ENCODE measurements around the gene RFPL1.

Gene RFPL1

DNA sequence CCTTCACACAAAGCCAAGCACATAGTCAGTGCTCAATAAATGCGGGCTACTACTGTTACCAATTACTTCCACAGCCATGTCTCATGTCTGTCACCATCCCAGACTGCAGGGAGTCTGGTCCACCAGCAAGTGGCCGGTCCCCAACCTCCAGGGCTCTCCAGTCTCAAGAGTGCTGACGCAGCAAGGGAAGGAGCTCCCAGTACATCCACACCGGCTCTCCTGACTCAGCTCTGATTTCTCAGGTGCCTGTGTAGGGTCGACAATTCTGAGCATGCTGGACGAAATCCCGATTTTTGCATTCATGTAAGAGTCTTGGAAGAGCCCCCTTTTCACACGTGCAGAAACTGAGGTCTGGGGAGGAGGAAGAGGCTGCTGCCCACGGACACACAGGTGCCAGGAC is 31.4 kb downstream of the RFPL1 start:
- Histone ChIP-seq H3K27me3 (ENCODE audit: insufficient read depth, low read length, poor library complexity, severe bottlenecking) (no peaks in the 10 kb centered on the region), H3K4me2 (ENCODE audit: low read depth, low read length, poor library complexity, severe bottlenecking) (peak overlapping the region; percentile 65), H3K4me1 (ENCODE audit: insufficient read depth, low read length, poor library complexity, severe bottlenecking) (no peaks in the 10 kb centered on the region), H4K20me1 (ENCODE audit: insufficient read depth, low read length, poor library complexity, severe bottlenecking) (no peaks in the 10 kb centered on the region), H3K9ac (ENCODE audit: low read depth, low read length, poor library complexity, severe bottlenecking) (no peak overlapping the region), H2AFZ (ENCODE audit: low read length) (0 out of 2 replicates have a peak overlapping the region, but pooled peaks have one; percentile 67), H3K36me3 (ENCODE audit: insufficient read depth, low read length) (no peaks in the 10 kb centered on the region), H3K4me3 (ENCODE audit: low read length, poor library complexity, severe bottlenecking) (peak overlapping the region; percentile 64), H3K9me3 (ENCODE audit: insufficient read depth, low read depth, low read length) (no peaks in the 10 kb centered on the region), H3F3A (ENCODE audit: low read depth) (no peaks in the 10 kb centered on the region), H3K79me2 (ENCODE audit: insufficient read depth, low read length) (no peaks in the 10 kb centered on the region), H3K9me2 (replicated peaks; ENCODE audit: low read depth, low read length) (no peaks in the 10 kb centered on the region)
- TF ChIP-seq, protein P1, sequence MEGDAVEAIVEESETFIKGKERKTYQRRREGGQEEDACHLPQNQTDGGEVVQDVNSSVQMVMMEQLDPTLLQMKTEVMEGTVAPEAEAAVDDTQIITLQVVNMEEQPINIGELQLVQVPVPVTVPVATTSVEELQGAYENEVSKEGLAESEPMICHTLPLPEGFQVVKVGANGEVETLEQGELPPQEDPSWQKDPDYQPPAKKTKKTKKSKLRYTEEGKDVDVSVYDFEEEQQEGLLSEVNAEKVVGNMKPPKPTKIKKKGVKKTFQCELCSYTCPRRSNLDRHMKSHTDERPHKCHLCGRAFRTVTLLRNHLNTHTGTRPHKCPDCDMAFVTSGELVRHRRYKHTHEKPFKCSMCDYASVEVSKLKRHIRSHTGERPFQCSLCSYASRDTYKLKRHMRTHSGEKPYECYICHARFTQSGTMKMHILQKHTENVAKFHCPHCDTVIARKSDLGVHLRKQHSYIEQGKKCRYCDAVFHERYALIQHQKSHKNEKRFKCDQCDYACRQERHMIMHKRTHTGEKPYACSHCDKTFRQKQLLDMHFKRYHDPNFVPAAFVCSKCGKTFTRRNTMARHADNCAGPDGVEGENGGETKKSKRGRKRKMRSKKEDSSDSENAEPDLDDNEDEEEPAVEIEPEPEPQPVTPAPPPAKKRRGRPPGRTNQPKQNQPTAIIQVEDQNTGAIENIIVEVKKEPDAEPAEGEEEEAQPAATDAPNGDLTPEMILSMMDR (conservative IDR thresholded peaks at IDR 0.05; ENCODE audit: low read length), result no peak
- TF ChIP-seq EZH2phosphoT487 (IDR thresholded peaks at IDR 0.05; ENCODE audit: borderline replicate concordance), result no peak

- Histone ChIP-seq H3K9ac (ENCODE audit: low read depth, low read length, poor library complexity, severe bottlenecking) (no peak overlapping the region), H4K20me1 (ENCODE audit: insufficient read depth, low read length, poor library complexity, severe bottlenecking) (no peaks in the 10 kb centered on the region), H2AFZ (ENCODE audit: low read length) (peak overlapping the region; percentile 67; the same call in 1 of the 2 replicates), H3K4me1 (ENCODE audit: insufficient read depth, low read length, poor library complexity, severe bottlenecking) (no peaks in the 10 kb centered on the region), H3K4me2 (ENCODE audit: low read depth, low read length, poor library complexity, severe bottlenecking) (peak overlapping the region; percentile 65), H3K36me3 (ENCODE audit: insufficient read depth, low read length) (no peaks in the 10 kb centered on the region), H3K9me2 (replicated peaks; ENCODE audit: low read depth, low read length) (no peaks in the 10 kb centered on the region), H3K4me3 (ENCODE audit: low read length, poor library complexity, severe bottlenecking) (peak overlapping the region; percentile 64), H3K27me3 (ENCODE audit: insufficient read depth, low read length, poor library complexity, severe bottlenecking) (no peaks in the 10 kb centered on the region), H3F3A (ENCODE audit: low read depth) (no peaks in the 10 kb centered on the region), H3K79me2 (ENCODE audit: insufficient read depth, low read length) (no peaks in the 10 kb centered on the region), H3K9me3 (ENCODE audit: insufficient read depth, low read depth, low read length) (no peaks in the 10 kb centered on the region)
- TF ChIP-seq, protein P1 (conservative IDR thresholded peaks at IDR 0.05; ENCODE audit: low read length), result peak; percentile 75
- TF ChIP-seq EZH2phosphoT487 (IDR thresholded peaks at IDR 0.05; ENCODE audit: borderline replicate concordance), result no peak
These were observed 31.9 kb downstream of the RFPL1 start for GRCh38 chr22:29470159-29470855.

DNA sequence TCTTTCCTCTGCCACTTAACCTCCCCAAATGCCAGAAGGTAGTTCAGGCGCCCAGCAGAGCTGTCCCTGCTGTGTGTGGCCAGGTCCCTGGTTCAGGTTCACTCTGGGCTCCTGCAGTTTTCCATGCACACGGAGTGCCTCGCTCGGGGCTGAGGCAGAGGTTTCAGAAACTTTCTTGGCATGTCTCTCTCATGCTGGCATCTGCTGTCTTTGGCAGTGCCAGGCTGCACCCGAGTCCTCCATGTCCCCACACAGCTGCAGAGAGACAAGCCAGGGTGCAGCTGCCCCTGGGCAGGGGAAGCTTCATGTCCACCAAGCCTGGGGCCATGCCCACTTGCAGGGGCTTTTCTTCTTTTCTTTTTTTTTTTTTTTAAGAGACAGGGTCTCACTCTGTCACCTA is 34.6 kb downstream of the RFPL1 start:
- no peak overlapping the region for H2AFZ ChIP-seq (ENCODE audit: low read length)
- H3K4me3 ChIP-seq (ENCODE audit: low read length, poor library complexity, severe bottlenecking), result no peak overlapping the region
- H3K27me3 ChIP-seq (ENCODE audit: insufficient read depth, low read length, poor library complexity, severe bottlenecking), result no peaks in the 10 kb centered on the region
- no peaks in the 10 kb centered on the region for H3K79me2 ChIP-seq (ENCODE audit: insufficient read depth, low read length)
- H3F3A ChIP-seq (ENCODE audit: low read depth), result no peaks in the 10 kb centered on the region
- no peaks in the 10 kb centered on the region for H3K9me2 ChIP-seq (replicated peaks; ENCODE audit: low read depth, low read length)
- no peaks in the 10 kb centered on the region for H3K4me1 ChIP-seq (ENCODE audit: insufficient read depth, low read length, poor library complexity, severe bottlenecking)
- no peak overlapping the region for H3K9ac ChIP-seq (ENCODE audit: low read depth, low read length, poor library complexity, severe bottlenecking)
- no peak overlapping the region for H3K4me2 ChIP-seq (ENCODE audit: low read depth, low read length, poor library complexity, severe bottlenecking)
- H3K9me3 ChIP-seq (ENCODE audit: insufficient read depth, low read depth, low read length), result no peaks in the 10 kb centered on the region
- no peaks in the 10 kb centered on the region for H3K36me3 ChIP-seq (ENCODE audit: insufficient read depth, low read length)
- H4K20me1 ChIP-seq (ENCODE audit: insufficient read depth, low read length, poor library complexity, severe bottlenecking), result no peaks in the 10 kb centered on the region
- TF ChIP-seq, protein P1 (conservative IDR thresholded peaks at IDR 0.05; ENCODE audit: low read length), result no peak
- no peak for TF ChIP-seq EZH2phosphoT487 (IDR thresholded peaks at IDR 0.05; ENCODE audit: borderline replicate concordance)
